ENCODE measurements around the gene HTRA3. TPM values are rescaled to one million over a fixed set of nuclear protein-coding genes. Genes with fewer than 3 reads are reported as not detected.

HTRA3 gene
- total and polyA plus RNA-seq, 2 experiments from 2014 or later: 1.3 to 3.6 TPM

- H3K27ac ChIP-seq (ENCODE audit: low read depth): no peak overlapping the region
- no peaks in the 10 kb centered on the region; the same call in 2 of the 3 replicates for H3K9me3 Mint-ChIP-seq
- H4K20me1 ChIP-seq (replicated peaks; ENCODE audit: insufficient read depth): no peaks in the 10 kb centered on the region
- H3K36me3 Mint-ChIP-seq (ENCODE audit: low read depth): no peaks in the 10 kb centered on the region
- no peak overlapping the region for H3K4me3 Mint-ChIP-seq
- H3K36me3 ChIP-seq (ENCODE audit: insufficient read depth): no peaks in the 10 kb centered on the region
- H3K79me2 ChIP-seq (replicated peaks; ENCODE audit: insufficient read depth): no peaks in the 10 kb centered on the region
- no peaks in the 10 kb centered on the region for H3K9me2 ChIP-seq (ENCODE audit: insufficient read depth)
- TF ChIP-seq NANOG (IDR thresholded peaks at IDR 0.05; ENCODE audit: borderline replicate concordance): no peak
- no peak overlapping the region for H3K27ac Mint-ChIP-seq
- H3K4me1 Mint-ChIP-seq: no peaks in the 10 kb centered on the region
- H3F3A ChIP-seq (replicated peaks; ENCODE audit: low read depth): no peaks in the 10 kb centered on the region
- H3K27me3 Mint-ChIP-seq (ENCODE audit: insufficient read depth, low read depth, poor library complexity): peaks cover 10% of the 10 kb centered on the region
- no peaks in the 10 kb centered on the region for H3K4me1 ChIP-seq (ENCODE audit: insufficient read depth)
- no peak overlapping the region for H3K4me3 ChIP-seq
- no peak overlapping the region for H3K4me2 ChIP-seq
- DNase-seq (ENCODE audit: low spot score): no peak
- no peak for ATAC-seq
- H3K27me3 ChIP-seq (ENCODE audit: insufficient read depth): no peaks in the 10 kb centered on the region
- H2AFZ ChIP-seq: no peak overlapping the region
These were observed 18.3 kb upstream of the HTRA3 start for GRCh38 chr4:8251110-8251883.

GRCh38 chr4:8252301-8253173 is 17.0 kb upstream of the HTRA3 start:
- H3K27ac ChIP-seq (ENCODE audit: low read depth): no peak overlapping the region
- H3K79me2 ChIP-seq (replicated peaks; ENCODE audit: insufficient read depth): no peaks in the 10 kb centered on the region
- no peak overlapping the region for H3K27ac Mint-ChIP-seq
- H3K27me3 ChIP-seq (ENCODE audit: insufficient read depth): no peaks in the 10 kb centered on the region
- no peaks in the 10 kb centered on the region for H3K4me1 ChIP-seq (ENCODE audit: insufficient read depth)
- no peaks in the 10 kb centered on the region for H3K9me2 ChIP-seq (ENCODE audit: insufficient read depth)
- H3K27me3 Mint-ChIP-seq (ENCODE audit: insufficient read depth, low read depth, poor library complexity): peaks cover 12% of the 10 kb centered on the region
- H3K4me1 Mint-ChIP-seq: no peaks in the 10 kb centered on the region
- H3K9me3 Mint-ChIP-seq: no peaks in the 10 kb centered on the region; the same call in 2 of the 3 replicates
- no peak overlapping the region for H3K4me2 ChIP-seq
- ATAC-seq (no peak), DNase-seq (ENCODE audit: low spot score) (no peak)
- H2AFZ ChIP-seq: no peak overlapping the region
- no peak overlapping the region for H3K4me3 ChIP-seq
- no peaks in the 10 kb centered on the region for H3K36me3 Mint-ChIP-seq (ENCODE audit: low read depth)
- no peaks in the 10 kb centered on the region for H3K36me3 ChIP-seq (ENCODE audit: insufficient read depth)
- H3F3A ChIP-seq (replicated peaks; ENCODE audit: low read depth): no peaks in the 10 kb centered on the region
- H4K20me1 ChIP-seq (replicated peaks; ENCODE audit: insufficient read depth): no peaks in the 10 kb centered on the region
- H3K4me3 Mint-ChIP-seq: no peak overlapping the region
- TF ChIP-seq ZNF114 (CRISPR knock-in tag; IDR thresholded peaks at IDR 0.05) (no peak), NANOG (IDR thresholded peaks at IDR 0.05; ENCODE audit: borderline replicate concordance) (no peak), ZNF462 (CRISPR knock-in tag; IDR thresholded peaks at IDR 0.05) (no peak), REST (IDR thresholded peaks at IDR 0.05; ENCODE audit: unreplicated experiment) (no peak), CREB1 (CRISPR knock-in tag; IDR thresholded peaks at IDR 0.05; ENCODE audit: low read depth) (no peak), ETS1 (IDR thresholded peaks at IDR 0.05) (no peak), EZH2 (IDR thresholded peaks at IDR 0.05; ENCODE audit: low read depth, unreplicated experiment) (no peak), STAT1 (IDR thresholded peaks at IDR 0.05; ENCODE audit: unreplicated experiment) (no peak)
